Loucy (cell line): ENCODE data around the gene HDC.

Experiments used
- CTCF ChIP-seq: fragments of 200-600 bp; sonication (generic); conservative IDR thresholded peaks from 2 replicates; pipeline ENCODE4 v1.5.1; 2014; ENCODE audit warnings: mild to moderate bottlenecking, antibody characterized with exemption, low read length
- EZH2phosphoT487 ChIP-seq: fragments of 200-600 bp; IDR thresholded peaks from 2 replicates; pipeline ENCODE4 v1.6.1; 2018; ENCODE audit warnings: antibody characterized with exemption, mild to moderate bottlenecking, moderate library complexity, borderline replicate concordance

GRCh38 chr15:50225057-50225456, 40.5 kb downstream of the HDC start:
- no peak for TF ChIP-seq CTCF
- TF ChIP-seq EZH2phosphoT487 = no peak
